T-helper 1 cell treated with Interleukin-12 subunit alpha and Interleukin-12 subunit beta and Interleukin-4 antibody, amounts not matched to agents 30 μg/mL and 1 μg/mL, for 36 hours (primary cell): ENCODE data around the gene CERK.
A peak's percentile ranks its signal among the peaks of the same experiment; 100 is the strongest.
"Not testable (repeated sequence)": the region's sequence is repeated elsewhere in the genome, so short reads cannot be mapped to it uniquely, and the experiment has no call there.

Experiments used
- H3K27ac Mint-ChIP-seq: one replicate; pipeline ENCODE4 v1.8.0; 2021; ENCODE audit warnings: mild to moderate bottlenecking, mixed read lengths
- H3K27me3 Mint-ChIP-seq: one replicate; pipeline ENCODE4 v1.8.0; 2021; ENCODE audit warnings: low read depth, mixed read lengths
- H3K36me3 Mint-ChIP-seq: one replicate; pipeline ENCODE4 v1.8.0; 2021; ENCODE audit warnings: low read depth, mixed read lengths
- H3K4me1 Mint-ChIP-seq: one replicate; pipeline ENCODE4 v1.8.0; 2021; ENCODE audit warnings: low read depth, mixed read lengths
- H3K4me3 Mint-ChIP-seq: one replicate; pipeline ENCODE4 v1.8.0; 2021; ENCODE audit warnings: mild to moderate bottlenecking, moderate library complexity, mixed read lengths
- H3K9me3 Mint-ChIP-seq: one replicate; pipeline ENCODE4 v1.8.0; 2021; ENCODE audit warnings: mixed read lengths

The CERK gene

GRCh38 chr22:46650078-46650810 is 87.8 kb downstream of the CERK start:
- peaks cover 5% of the 10 kb centered on the region for H3K36me3 Mint-ChIP-seq
- H3K27me3 Mint-ChIP-seq: no peaks in the 10 kb centered on the region

GRCh38 chr22:46649141-46650077 is 88.6 kb downstream of the CERK start:
- Mint-ChIP-seq H3K27ac (no peak overlapping the region), H3K36me3 (peaks cover 5% of the 10 kb centered on the region), H3K4me3 (no peak overlapping the region), H3K27me3 (no peaks in the 10 kb centered on the region), H3K9me3 (no peaks in the 10 kb centered on the region), H3K4me1 (peaks cover 20% of the 10 kb centered on the region)

More at GRCh38 chr22:46650078-46650810, 87.8 kb downstream of the CERK start:
- Mint-ChIP-seq H3K4me3 (no peak overlapping the region), H3K9me3 (no peaks in the 10 kb centered on the region), H3K27ac (no peak overlapping the region), H3K4me1 (peaks cover 25% of the 10 kb centered on the region)

- not testable (repeated sequence) for H3K27me3 Mint-ChIP-seq, H3K4me3 Mint-ChIP-seq, H3K9me3 Mint-ChIP-seq, H3K27ac Mint-ChIP-seq
- H3K36me3 Mint-ChIP-seq: peaks cover 13% of the 10 kb centered on the region
- H3K4me1 Mint-ChIP-seq: peaks cover 17% of the 10 kb centered on the region
These were observed 89.7 kb downstream of the CERK start for GRCh38 chr22:46648225-46648820.

- peaks cover 13% of the 10 kb centered on the region for H3K4me1 Mint-ChIP-seq
- peaks cover 9% of the 10 kb centered on the region for H3K9me3 Mint-ChIP-seq
- H3K27me3 Mint-ChIP-seq: no peaks in the 10 kb centered on the region
- H3K27ac Mint-ChIP-seq: no peak overlapping the region
- H3K36me3 Mint-ChIP-seq: peaks cover 20% of the 10 kb centered on the region
- no peak overlapping the region for H3K4me3 Mint-ChIP-seq
These were observed 91.4 kb downstream of the CERK start for GRCh38 chr22:46646531-46647215.

GRCh38 chr22:46642840-46643480 is 95.1 kb downstream of the CERK start:
- not testable (repeated sequence) for H3K27me3 Mint-ChIP-seq, H3K4me1 Mint-ChIP-seq, H3K4me3 Mint-ChIP-seq, H3K27ac Mint-ChIP-seq, H3K9me3 Mint-ChIP-seq
- peaks cover 22% of the 10 kb centered on the region for H3K36me3 Mint-ChIP-seq

GRCh38 chr22:46641811-46642266 is 96.2 kb downstream of the CERK start:
- Mint-ChIP-seq H3K9me3 (peaks cover 9% of the 10 kb centered on the region), H3K27me3 (no peaks in the 10 kb centered on the region), H3K4me1 (peaks cover 8% of the 10 kb centered on the region), H3K27ac (no peak overlapping the region), H3K36me3 (peaks cover 21% of the 10 kb centered on the region), H3K4me3 (no peak overlapping the region)

GRCh38 chr22:46640293-46641055 is 97.6 kb downstream of the CERK start:
- peaks cover 8% of the 10 kb centered on the region for H3K4me1 Mint-ChIP-seq
- no peak overlapping the region for H3K4me3 Mint-ChIP-seq
- H3K36me3 Mint-ChIP-seq: peaks cover 18% of the 10 kb centered on the region
- no peaks in the 10 kb centered on the region for H3K27me3 Mint-ChIP-seq
- peaks cover 9% of the 10 kb centered on the region for H3K9me3 Mint-ChIP-seq
- H3K27ac Mint-ChIP-seq: no peak overlapping the region

GRCh38 chr22:46639843-46640242 is 98.2 kb downstream of the CERK start:
- Mint-ChIP-seq H3K9me3 (peaks cover 9% of the 10 kb centered on the region), H3K27ac (no peak overlapping the region), H3K4me3 (no peak overlapping the region), H3K27me3 (no peaks in the 10 kb centered on the region), H3K4me1 (peaks cover 8% of the 10 kb centered on the region), H3K36me3 (peaks cover 18% of the 10 kb centered on the region)

- Mint-ChIP-seq H3K36me3 (peaks cover 12% of the 10 kb centered on the region), H3K9me3 (peaks cover 9% of the 10 kb centered on the region), H3K4me3 (no peak overlapping the region), H3K4me1 (peaks cover 7% of the 10 kb centered on the region), H3K27ac (peak overlapping the region; percentile 8), H3K27me3 (no peaks in the 10 kb centered on the region)
These were observed 99.2 kb downstream of the CERK start for GRCh38 chr22:46638601-46639431.

- Mint-ChIP-seq H3K27ac (no peak overlapping the region), H3K4me1 (peaks cover 3% of the 10 kb centered on the region)
These were observed 100.1 kb downstream of the CERK start for GRCh38 chr22:46637711-46638600.

GRCh38 chr22:46636221-46637002 is 101.6 kb downstream of the CERK start:
- no peaks in the 10 kb centered on the region for H3K9me3 Mint-ChIP-seq
- H3K27me3 Mint-ChIP-seq: no peaks in the 10 kb centered on the region
- no peak overlapping the region for H3K27ac Mint-ChIP-seq
- H3K36me3 Mint-ChIP-seq: peaks cover 2% of the 10 kb centered on the region
- peaks cover 3% of the 10 kb centered on the region for H3K4me1 Mint-ChIP-seq
- H3K4me3 Mint-ChIP-seq: no peak overlapping the region

More at GRCh38 chr22:46637711-46638600, 100.1 kb downstream of the CERK start:
- peaks cover 3% of the 10 kb centered on the region for H3K9me3 Mint-ChIP-seq
- H3K27me3 Mint-ChIP-seq: no peaks in the 10 kb centered on the region
- peaks cover 6% of the 10 kb centered on the region for H3K36me3 Mint-ChIP-seq
- H3K4me3 Mint-ChIP-seq: no peak overlapping the region
